Testis (tissue), 3 donors: ENCODE data around the gene GRID1. TPM values are rescaled to one million over a fixed set of nuclear protein-coding genes. Genes with fewer than 3 reads are reported as not detected.

Experiments used
- DNase-seq: peaks from one replicate; pipeline ENCODE4 v3.0.0-alpha.2; 2019
- H3K27ac ChIP-seq, 2 donors: fragments of 200-600 bp; sonication (generic); one replicate each; pipeline ENCODE4 v1.5.1; 2019
- H3K27me3 ChIP-seq: fragments of 200-600 bp; sonication (generic); one replicate; pipeline ENCODE4 v1.5.1; 2019
- H3K36me3 ChIP-seq: fragments of 200-600 bp; sonication (generic); one replicate; pipeline ENCODE4 v1.5.1; 2017; ENCODE audit warnings: low read depth; ENCODE audit errors: missing control alignments
- H3K4me1 ChIP-seq: fragments of 200-600 bp; sonication (generic); one replicate; pipeline ENCODE4 v1.5.1; 2019
- H3K4me3 ChIP-seq, 2 donors: fragments of 200-600 bp; sonication (generic); one replicate each; pipeline ENCODE4 v1.5.1; 2017 to 2019
- H3K9me3 ChIP-seq: fragments of 200-600 bp; sonication (generic); one replicate; pipeline ENCODE4 v1.5.1; 2017
- CTCF ChIP-seq, 3 experiments: fragments of 450-650 bp in 2 of 3; fragments of 200-600 bp in 1 of 3; sonication (generic) in 1 of 3; IDR thresholded peaks; one replicate each; pipeline ENCODE4 v1.5.1; 2016 to 2019; ENCODE audit warnings: antibody characterized with exemption in 3 of 3, mild to moderate bottlenecking in 2 of 3, moderate library complexity in 1 of 3
- POLR2A ChIP-seq: fragments of 450-650 bp; IDR thresholded peaks from one replicate; pipeline ENCODE4 v1.6.1; 2017; ENCODE audit warnings: antibody characterized with exemption, mild to moderate bottlenecking, moderate library complexity
- WGBS, 2 donors: methylation state at CpG; one replicate each; pipeline ENCODE4 v1.1.5; 2018; 5-methylcytosine and 5-hydroxymethylcytosine counted together
- intact Hi-C: fragments of 100-400 bp; cut with DNase I; formaldehyde crosslinking; loops from one replicate; pipeline ENCODE4 v1.15.1; 2023; ENCODE audit warnings: low total_unique reads
- polyA plus RNA-seq: library from polyadenylated mRNA; stranded (reverse); fragments of 350-450 nt; fragmentation: Illumina TruSeq; extraction: RNeasy Lipid Tissue Mini Kit (QIAGEN cat#74804); gene quantifications from one replicate; pipeline ENCODE4 v1.2.3, GENCODE V29; 2014; ENCODE audit warnings: low read depth, low replicate concordance; ENCODE audit not compliant: insufficient read depth
- total RNA-seq, 2 donors: library from RNA; depleted of rRNA; stranded (reverse); fragments of >200 nt; gene quantifications; one replicate each; pipeline ENCODE4 v1.2.3, GENCODE V29; 2016

GRID1 gene
- total and polyA plus RNA-seq, 3 donors from 2014 or later, result 7.4 to 16.7 (median 8.1) TPM

GRCh38 chr10:85617751-85618546, 748.6 kb downstream of the GRID1 start:
- intact Hi-C loops, result no loop called here
- no peak for DNase-seq
- Histone ChIP-seq H3K9me3 (no peaks in the 10 kb centered on the region), H3K27me3 (no peaks in the 10 kb centered on the region), H3K36me3 (no peaks in the 10 kb centered on the region), H3K4me1 (no peaks in the 10 kb centered on the region), H3K4me3 (no peak overlapping the region), H3K27ac (no peak overlapping the region)
- no peak for TF ChIP-seq POLR2A
- no peak for TF ChIP-seq CTCF (IDR thresholded peaks at IDR 0.05)
- WGBS, 2 donors, result 89 to 91% methylated on average over 7 to 9 of the region's 9 CpGs

GRCh38 chr10:85615556-85615955, 751.0 kb downstream of the GRID1 start:
- intact Hi-C loops, result no loop called here
- Histone ChIP-seq H3K4me3 (no peak overlapping the region), H3K27ac (no peak overlapping the region), H3K9me3 (no peaks in the 10 kb centered on the region), H3K36me3 (no peaks in the 10 kb centered on the region), H3K27me3 (no peaks in the 10 kb centered on the region), H3K4me1 (no peaks in the 10 kb centered on the region)
- TF ChIP-seq CTCF (IDR thresholded peaks at IDR 0.05) (no peak), POLR2A (no peak)
- WGBS, 2 donors, result 93 to 96% methylated on average over 3 to 4 of the region's 4 CpGs
- no peak for DNase-seq

GRCh38 chr10:85614981-85615380, 751.6 kb downstream of the GRID1 start:
- intact Hi-C loops, result no loop called here
- 94 to 100% methylated on average over 2 of the region's 2 CpGs for WGBS, 2 donors
- no peaks in the 10 kb centered on the region for H3K4me1 ChIP-seq
- H3K9me3 ChIP-seq, result no peaks in the 10 kb centered on the region
- DNase-seq, result no peak
- no peaks in the 10 kb centered on the region for H3K36me3 ChIP-seq
- H3K4me3 ChIP-seq, result no peak overlapping the region
- TF ChIP-seq CTCF (IDR thresholded peaks at IDR 0.05), result no peak
- no peak for TF ChIP-seq POLR2A
- H3K27ac ChIP-seq, result no peak overlapping the region
- H3K27me3 ChIP-seq, result no peaks in the 10 kb centered on the region

- no peak overlapping the region for H3K27ac ChIP-seq
- no peaks in the 10 kb centered on the region for H3K36me3 ChIP-seq
- H3K4me3 ChIP-seq, result no peak overlapping the region
- TF ChIP-seq CTCF (IDR thresholded peaks at IDR 0.05) (no peak), POLR2A (no peak)
- H3K4me1 ChIP-seq, result no peaks in the 10 kb centered on the region
- no peaks in the 10 kb centered on the region for H3K9me3 ChIP-seq
- no peak for DNase-seq
- no peaks in the 10 kb centered on the region for H3K27me3 ChIP-seq
- intact Hi-C loops, result no loop called here
- WGBS, 2 donors, result 88 to 91% methylated on average over 2 of the region's 2 CpGs
Observed at GRCh38 chr10:85614566-85614965, 752.0 kb downstream of the GRID1 start.

- no peaks in the 10 kb centered on the region for H3K4me1 ChIP-seq
- TF ChIP-seq CTCF (IDR thresholded peaks at IDR 0.05) (no peak), POLR2A (no peak)
- H3K9me3 ChIP-seq, result no peaks in the 10 kb centered on the region
- H3K27me3 ChIP-seq, result no peaks in the 10 kb centered on the region
- DNase-seq, result no peak
- intact Hi-C loops, result no loop called here
- WGBS, 2 donors, result 91 to 96% methylated on average over 2 to 10 of the region's 10 CpGs
- H3K4me3 ChIP-seq, result no peak overlapping the region
- no peak overlapping the region for H3K27ac ChIP-seq
- H3K36me3 ChIP-seq, result no peaks in the 10 kb centered on the region
Observed at GRCh38 chr10:85613391-85613790, 753.2 kb downstream of the GRID1 start.
